Measurements from ENCODE around the gene FCRL6. TPM values are rescaled to one million over a fixed set of nuclear protein-coding genes. Genes with fewer than 3 reads are reported as not detected.

Gene FCRL6
- total RNA-seq, 1 experiment from 2014 or later, result not detected

GRCh38 chr1:159835862-159836525, 33.8 kb downstream of the FCRL6 start:
- CTCF ChIA-PET, result no interaction called here
- Histone ChIP-seq H3K9me3 (ENCODE audit: control insufficient read depth, insufficient read depth, low read depth, low read length) (no peaks in the 10 kb centered on the region), H3K4me3 (ENCODE audit: low read depth in 2 of 2, low read length in 2 of 2) (no peak overlapping the region), H3K27me3 (ENCODE audit: control insufficient read depth, insufficient read depth, low read length) (no peaks in the 10 kb centered on the region), H3K27ac (ENCODE audit: low read length) (no peak overlapping the region), H3K36me3 (ENCODE audit: control insufficient read depth, insufficient read depth, low read length) (no peaks in the 10 kb centered on the region), H3K4me1 (ENCODE audit: control insufficient read depth, insufficient read depth, low read length) (no peaks in the 10 kb centered on the region)
- no peak for TF ChIP-seq TCF7L2 (IDR thresholded peaks at IDR 0.05; ENCODE audit: low read depth, low read length)
- TF ChIP-seq REST (IDR thresholded peaks at IDR 0.05; ENCODE audit: insufficient read depth in 1 of 2, low read depth in 2 of 2, low read length in 1 of 2), result no peak
- no peak; the same call in 1 of the 2 replicates for TF ChIP-seq CTCF (IDR thresholded peaks at IDR 0.05)
- no peak for TF ChIP-seq POLR2AphosphoS5 (IDR thresholded peaks at IDR 0.05; ENCODE audit: low read depth, low read length)
- TF ChIP-seq SIN3A (IDR thresholded peaks at IDR 0.05; ENCODE audit: borderline replicate concordance, insufficient read depth, low read depth, low read length), result no peak
- DNase-seq (ENCODE audit: low read depth, low spot score), result no peak
- no TSS peak for BruUV-seq (replicated peaks)
- POLR2A ChIA-PET, result no interaction called here
- no peak for ATAC-seq
- in situ Hi-C loops (cut with HindIII; ENCODE audit: low pct_unique_long_range_greater_than_20kb, low sequenced_read_pairs), result no loop called here
- intact Hi-C loops (cut with micrococcal nuclease; ENCODE audit: unreplicated experiment), result no loop called here

- in situ Hi-C loops (cut with HindIII; ENCODE audit: low pct_unique_long_range_greater_than_20kb, low sequenced_read_pairs) (no loop called here), intact Hi-C loops (cut with micrococcal nuclease; ENCODE audit: unreplicated experiment) (no loop called here)
- H3K4me1 ChIP-seq (ENCODE audit: control insufficient read depth, insufficient read depth, low read length), result no peaks in the 10 kb centered on the region
- no peak for DNase-seq (ENCODE audit: low read depth, low spot score)
- ATAC-seq, result no peak
- POLR2A ChIA-PET, result no interaction called here
- no peak overlapping the region for H3K4me3 ChIP-seq (ENCODE audit: low read depth in 2 of 2, low read length in 2 of 2)
- CTCF ChIA-PET, result no interaction called here
- H3K27ac ChIP-seq (ENCODE audit: low read length), result no peak overlapping the region
- no peaks in the 10 kb centered on the region for H3K27me3 ChIP-seq (ENCODE audit: control insufficient read depth, insufficient read depth, low read length)
- BruUV-seq (replicated peaks), result no TSS peak
- no peaks in the 10 kb centered on the region for H3K36me3 ChIP-seq (ENCODE audit: control insufficient read depth, insufficient read depth, low read length)
- no peaks in the 10 kb centered on the region for H3K9me3 ChIP-seq (ENCODE audit: control insufficient read depth, insufficient read depth, low read depth, low read length)
- no peak for TF ChIP-seq POLR2AphosphoS5 (IDR thresholded peaks at IDR 0.05; ENCODE audit: low read depth, low read length)
- TF ChIP-seq TCF7L2 (IDR thresholded peaks at IDR 0.05; ENCODE audit: low read depth, low read length), result no peak
- no peak for TF ChIP-seq SIN3A (IDR thresholded peaks at IDR 0.05; ENCODE audit: borderline replicate concordance, insufficient read depth, low read depth, low read length)
- TF ChIP-seq REST (IDR thresholded peaks at IDR 0.05; ENCODE audit: insufficient read depth in 1 of 2, low read depth in 2 of 2, low read length in 1 of 2), result no peak
- TF ChIP-seq CTCF (IDR thresholded peaks at IDR 0.05), result no peak
Observed at GRCh38 chr1:159838715-159839114, 36.6 kb downstream of the FCRL6 start.
